Upper lobe of right lung (tissue), 1 donor: ENCODE data around the gene HLA-G. TPM values are rescaled to one million over a fixed set of nuclear protein-coding genes. Genes with fewer than 3 reads are reported as not detected.

Experiments used
- ATAC-seq: fragments of 200-7000 bp; cut with Tn5 transposase; one replicate; pipeline ENCODE4 v1.9.1; 2020; ENCODE audit warnings: mild to moderate bottlenecking, moderate library complexity
- DNase-seq: peaks from one replicate; pipeline ENCODE4 v3.0.0-alpha.2; 2020
- H3K27ac ChIP-seq: fragments of 200-600 bp; one replicate; pipeline ENCODE4 v1.8.0; 2022
- H3K27me3 ChIP-seq: fragments of 200-600 bp; one replicate; pipeline ENCODE4 v1.8.0; 2022; ENCODE audit warnings: mild to moderate bottlenecking
- H3K36me3 ChIP-seq: fragments of 200-600 bp; one replicate; pipeline ENCODE4 v1.8.0; 2022
- H3K4me1 ChIP-seq: fragments of 200-600 bp; one replicate; pipeline ENCODE4 v1.8.0; 2022
- H3K4me3 ChIP-seq: fragments of 200-600 bp; one replicate; pipeline ENCODE4 v1.8.0; 2022; ENCODE audit warnings: mild to moderate bottlenecking
- H3K9me3 ChIP-seq: fragments of 200-600 bp; one replicate; pipeline ENCODE4 v1.8.0; 2022
- CTCF ChIP-seq: fragments of 200-600 bp; IDR thresholded peaks from one replicate; pipeline ENCODE4 v1.8.0; 2022; ENCODE audit warnings: antibody characterized with exemption
- intact Hi-C: fragments of 100-400 bp; cut with DNase I; formaldehyde crosslinking; loops from one replicate; pipeline ENCODE4 v1.11.0; 2022
- total RNA-seq: library from RNA; stranded (reverse); fragmentation: NEBNext Ultra II Directional; extraction: Animal tissue kit (Norgen Biotek cat#: 25700); gene quantifications from one replicate; pipeline ENCODE4 v1.2.1, GENCODE V29; 2021
- donor health status: DM: no; HTN: yes; CAD: no; lungs with severe emphysema.

HLA-G gene
- total RNA-seq, 1 donor from 2014 or later: 1.6 TPM

- TF ChIP-seq CTCF: no peak
- DNase-seq (no peak), ATAC-seq (no peak)
- H3K27ac ChIP-seq: no peak overlapping the region
- peaks cover 9% of the 10 kb centered on the region for H3K27me3 ChIP-seq
- intact Hi-C loops: no loop called here
- no peaks in the 10 kb centered on the region for H3K4me1 ChIP-seq
- H3K36me3 ChIP-seq: no peaks in the 10 kb centered on the region
- no peak overlapping the region for H3K4me3 ChIP-seq
- H3K9me3 ChIP-seq: no peaks in the 10 kb centered on the region
Observed at GRCh38 chr6:29797966-29798365, 29.7 kb upstream of the HLA-G start.

GRCh38 chr6:29800254-29800653, 27.4 kb upstream of the HLA-G start:
- intact Hi-C loops: no loop called here
- no peak for TF ChIP-seq CTCF

GRCh38 chr6:29806387-29806786, 21.2 kb upstream of the HLA-G start:
- intact Hi-C loops: no loop called here
- no peak for DNase-seq

More at GRCh38 chr6:29800254-29800653, 27.4 kb upstream of the HLA-G start:
- Histone ChIP-seq H3K27me3 (no peaks in the 10 kb centered on the region), H3K27ac (no peak overlapping the region), H3K9me3 (no peaks in the 10 kb centered on the region), H3K4me3 (no peak overlapping the region), H3K4me1 (no peaks in the 10 kb centered on the region), H3K36me3 (no peaks in the 10 kb centered on the region)
- DNase-seq (no peak), ATAC-seq (no peak)

GRCh38 chr6:29809249-29809648, 18.4 kb upstream of the HLA-G start:
- H3K4me3 ChIP-seq: no peak overlapping the region
- H3K9me3 ChIP-seq: no peaks in the 10 kb centered on the region
- H3K4me1 ChIP-seq: no peaks in the 10 kb centered on the region
- no peak for TF ChIP-seq CTCF
- ATAC-seq (no peak), DNase-seq (no peak)
- no peak overlapping the region for H3K27ac ChIP-seq
- intact Hi-C loops: no loop called here
- H3K27me3 ChIP-seq: peaks cover 8% of the 10 kb centered on the region
- H3K36me3 ChIP-seq: no peaks in the 10 kb centered on the region

More at GRCh38 chr6:29806387-29806786, 21.2 kb upstream of the HLA-G start:
- Histone ChIP-seq H3K27me3 (peaks cover 4% of the 10 kb centered on the region), H3K4me3 (no peak overlapping the region), H3K4me1 (no peaks in the 10 kb centered on the region), H3K27ac (no peak overlapping the region), H3K36me3 (no peaks in the 10 kb centered on the region), H3K9me3 (no peaks in the 10 kb centered on the region)
- ATAC-seq: no peak
- no peak for TF ChIP-seq CTCF

GRCh38 chr6:29810371-29810770, 17.3 kb upstream of the HLA-G start:
- H3K36me3 ChIP-seq: no peaks in the 10 kb centered on the region
- H3K9me3 ChIP-seq: no peaks in the 10 kb centered on the region
- ATAC-seq (no peak), DNase-seq (no peak)
- no peaks in the 10 kb centered on the region for H3K4me1 ChIP-seq
- no peak overlapping the region for H3K27ac ChIP-seq
- intact Hi-C loops: no loop called here
- no peak overlapping the region for H3K4me3 ChIP-seq
- no peak for TF ChIP-seq CTCF
- peaks cover 8% of the 10 kb centered on the region for H3K27me3 ChIP-seq

- ATAC-seq: peak; percentile 31
- TF ChIP-seq CTCF: no peak
- intact Hi-C loops: no loop called here
Observed at GRCh38 chr6:29811377-29811776, 16.2 kb upstream of the HLA-G start.

More at GRCh38 chr6:29811377-29811776, 16.2 kb upstream of the HLA-G start:
- DNase-seq: no peak
- H3K4me1 ChIP-seq: no peaks in the 10 kb centered on the region
- peaks cover 8% of the 10 kb centered on the region for H3K27me3 ChIP-seq
- H3K9me3 ChIP-seq: no peaks in the 10 kb centered on the region
- H3K36me3 ChIP-seq: no peaks in the 10 kb centered on the region
- H3K4me3 ChIP-seq: no peak overlapping the region
- no peak overlapping the region for H3K27ac ChIP-seq
